Measurements from ENCODE around the gene HPN. TPM values are rescaled to one million over a fixed set of nuclear protein-coding genes. Genes with fewer than 3 reads are reported as not detected.

Gene HPN
- total RNA-seq, 4 donors from 2014 or later: 0.26 to 1.7 (median 0.56) TPM; not detected in 1

- Histone ChIP-seq H3K4me3 (peak overlapping the region; percentile 13), H3K36me3 (no peaks in the 10 kb centered on the region), H3K27ac (no peak overlapping the region), H3K27me3 (no peaks in the 10 kb centered on the region), H3K4me1 (peaks cover 39% of the 10 kb centered on the region), H3K9me3 (no peaks in the 10 kb centered on the region)
- DNase-seq (ENCODE audit: low spot score in 2 of 2): peak in 1 of 2 donors; percentile 77
- 9% methylated on average over 11 of the region's 36 CpGs for WGBS
- no peak for TF ChIP-seq POLR2AphosphoS5 (IDR thresholded peaks at IDR 0.05)
- TF ChIP-seq, protein P1, sequence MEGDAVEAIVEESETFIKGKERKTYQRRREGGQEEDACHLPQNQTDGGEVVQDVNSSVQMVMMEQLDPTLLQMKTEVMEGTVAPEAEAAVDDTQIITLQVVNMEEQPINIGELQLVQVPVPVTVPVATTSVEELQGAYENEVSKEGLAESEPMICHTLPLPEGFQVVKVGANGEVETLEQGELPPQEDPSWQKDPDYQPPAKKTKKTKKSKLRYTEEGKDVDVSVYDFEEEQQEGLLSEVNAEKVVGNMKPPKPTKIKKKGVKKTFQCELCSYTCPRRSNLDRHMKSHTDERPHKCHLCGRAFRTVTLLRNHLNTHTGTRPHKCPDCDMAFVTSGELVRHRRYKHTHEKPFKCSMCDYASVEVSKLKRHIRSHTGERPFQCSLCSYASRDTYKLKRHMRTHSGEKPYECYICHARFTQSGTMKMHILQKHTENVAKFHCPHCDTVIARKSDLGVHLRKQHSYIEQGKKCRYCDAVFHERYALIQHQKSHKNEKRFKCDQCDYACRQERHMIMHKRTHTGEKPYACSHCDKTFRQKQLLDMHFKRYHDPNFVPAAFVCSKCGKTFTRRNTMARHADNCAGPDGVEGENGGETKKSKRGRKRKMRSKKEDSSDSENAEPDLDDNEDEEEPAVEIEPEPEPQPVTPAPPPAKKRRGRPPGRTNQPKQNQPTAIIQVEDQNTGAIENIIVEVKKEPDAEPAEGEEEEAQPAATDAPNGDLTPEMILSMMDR (IDR thresholded peaks at IDR 0.05): peak in 1 of 2 donors; percentile 59
Measured at GRCh38 chr19:35090506-35091214, 49.1 kb downstream of the HPN start.

- 71% methylated on average over 5 of the region's 5 CpGs for WGBS
- H3K4me3 ChIP-seq: no peak overlapping the region
- peaks cover 57% of the 10 kb centered on the region for H3K4me1 ChIP-seq
- H3K9me3 ChIP-seq: no peaks in the 10 kb centered on the region
- H3K27me3 ChIP-seq: no peaks in the 10 kb centered on the region
- no peak for TF ChIP-seq POLR2AphosphoS5 (IDR thresholded peaks at IDR 0.05)
- TF ChIP-seq, protein P1 (IDR thresholded peaks at IDR 0.05): no peak
- no peak for TF ChIP-seq POLR2A (IDR thresholded peaks at IDR 0.05)
- TF ChIP-seq EP300 (IDR thresholded peaks at IDR 0.05): no peak
- no peak for DNase-seq (ENCODE audit: low spot score in 2 of 2)
- H3K27ac ChIP-seq: no peak overlapping the region
- no peaks in the 10 kb centered on the region for H3K36me3 ChIP-seq
Measured at GRCh38 chr19:35093430-35093829, 51.9 kb downstream of the HPN start.

- Histone ChIP-seq H3K4me1 (peaks cover 64% of the 10 kb centered on the region), H3K27me3 (no peaks in the 10 kb centered on the region), H3K4me3 (no peak overlapping the region), H3K9me3 (no peaks in the 10 kb centered on the region), H3K27ac (no peak overlapping the region), H3K36me3 (no peaks in the 10 kb centered on the region)
- TF ChIP-seq, protein P1 (IDR thresholded peaks at IDR 0.05): no peak
- TF ChIP-seq POLR2AphosphoS5 (IDR thresholded peaks at IDR 0.05): no peak
- no peak for TF ChIP-seq EP300 (IDR thresholded peaks at IDR 0.05)
- TF ChIP-seq POLR2A (IDR thresholded peaks at IDR 0.05): no peak
- DNase-seq (ENCODE audit: low spot score in 2 of 2): no peak
- WGBS: 82% methylated on average over 9 of the region's 11 CpGs
Measured at GRCh38 chr19:35093941-35094647, 52.6 kb downstream of the HPN start.

GRCh38 chr19:35094656-35095055, 53.1 kb downstream of the HPN start:
- no peak for DNase-seq (ENCODE audit: low spot score in 2 of 2)
- WGBS: 92% methylated on average over 4 of the region's 4 CpGs
- H3K9me3 ChIP-seq: no peaks in the 10 kb centered on the region
- H3K27ac ChIP-seq: no peak overlapping the region
- peaks cover 68% of the 10 kb centered on the region for H3K4me1 ChIP-seq
- TF ChIP-seq, protein P1 (IDR thresholded peaks at IDR 0.05): no peak
- no peak for TF ChIP-seq POLR2AphosphoS5 (IDR thresholded peaks at IDR 0.05)
- no peak for TF ChIP-seq EP300 (IDR thresholded peaks at IDR 0.05)
- no peak overlapping the region for H3K4me3 ChIP-seq
- H3K36me3 ChIP-seq: no peaks in the 10 kb centered on the region
- H3K27me3 ChIP-seq: no peaks in the 10 kb centered on the region

GRCh38 chr19:35095667-35096368, 54.3 kb downstream of the HPN start:
- no peak for DNase-seq (ENCODE audit: low spot score in 2 of 2)
- Histone ChIP-seq H3K27me3 (no peaks in the 10 kb centered on the region), H3K4me1 (peaks cover 66% of the 10 kb centered on the region), H3K4me3 (no peak overlapping the region), H3K36me3 (no peaks in the 10 kb centered on the region), H3K27ac (peak overlapping the region; percentile 50), H3K9me3 (no peaks in the 10 kb centered on the region)
- TF ChIP-seq POLR2A (IDR thresholded peaks at IDR 0.05) (no peak), POLR2AphosphoS5 (IDR thresholded peaks at IDR 0.05) (no peak), EP300 (IDR thresholded peaks at IDR 0.05) (no peak)
- TF ChIP-seq, protein P1 (IDR thresholded peaks at IDR 0.05): no peak
- 51% methylated on average over 8 of the region's 8 CpGs for WGBS

All from suprapubic skin (tissue), 4 donors.